GM23338 (cell line): ENCODE data around the gene PPP1R9A. TPM values are rescaled to one million over a fixed set of nuclear protein-coding genes. Genes with fewer than 3 reads are reported as not detected.

Experiments
- ATAC-seq: fragments of 200-7000 bp; cut with Tn5 transposase; 3 replicates; pipeline ENCODE4 v1.9.1; 2020
- DNase-seq: peaks from one replicate; pipeline ENCODE4 v3.0.0-alpha.2; 2015; ENCODE audit warnings: low spot score
- H2AFZ ChIP-seq: fragments of 200-600 bp; sonication (generic); 2 replicates; pipeline ENCODE4 v1.8.0; 2016; ENCODE audit warnings: antibody characterized with exemption, mild to moderate bottlenecking, moderate library complexity
- H3F3A ChIP-seq: fragments of 200-600 bp; sonication (generic); replicated peaks from 2 replicates; pipeline ENCODE4 v1.8.0; 2017; ENCODE audit warnings: antibody characterized with exemption, mixed run types, low read depth
- H3K27ac ChIP-seq: fragments of 200-600 bp; sonication (generic); 2 replicates; pipeline ENCODE4 v1.6.1; 2016; ENCODE audit warnings: low read depth
- H3K27me3 ChIP-seq: fragments of 200-600 bp; sonication (generic); 2 replicates; pipeline ENCODE4 v1.8.0; 2016; ENCODE audit warnings: mild to moderate bottlenecking, mixed run types, moderate library complexity; ENCODE audit not compliant: insufficient read depth
- H3K36me3 ChIP-seq: fragments of 200-600 bp; sonication (generic); 2 replicates; pipeline ENCODE4 v1.8.0; 2016; ENCODE audit warnings: mild to moderate bottlenecking; ENCODE audit not compliant: insufficient read depth
- H3K4me1 ChIP-seq: fragments of 200-600 bp; sonication (generic); 2 replicates; pipeline ENCODE4 v1.8.0; 2016; ENCODE audit warnings: mild to moderate bottlenecking, moderate library complexity; ENCODE audit not compliant: insufficient read depth
- H3K4me2 ChIP-seq: fragments of 200-600 bp; sonication (generic); 2 replicates; pipeline ENCODE4 v1.7.1; 2017; ENCODE audit warnings: mixed run types
- H3K4me3 ChIP-seq: fragments of 200-600 bp; sonication (generic); 2 replicates; pipeline ENCODE4 v1.6.1; 2016; ENCODE audit warnings: mixed run types
- H3K79me2 ChIP-seq: fragments of 200-600 bp; sonication (generic); replicated peaks from 2 replicates; pipeline ENCODE4 v1.8.0; 2017; ENCODE audit warnings: mild to moderate bottlenecking; ENCODE audit not compliant: insufficient read depth
- H3K9me2 ChIP-seq: fragments of 200-600 bp; sonication (generic); 2 replicates; pipeline ENCODE4 v1.8.0; 2017; ENCODE audit not compliant: insufficient read depth
- H4K20me1 ChIP-seq: fragments of 200-600 bp; sonication (generic); replicated peaks from 2 replicates; pipeline ENCODE4 v1.8.0; 2017; ENCODE audit warnings: mild to moderate bottlenecking; ENCODE audit not compliant: insufficient read depth
- H3K27ac Mint-ChIP-seq: 2 replicates; pipeline ENCODE4 v1.8.0; 2020; ENCODE audit warnings: inconsistent platforms, mild to moderate bottlenecking, moderate library complexity, mixed read lengths
- H3K27me3 Mint-ChIP-seq: 3 replicates; pipeline ENCODE4 v1.8.0; 2022; ENCODE audit warnings: low read depth, mild to moderate bottlenecking, moderate library complexity, mixed read lengths, inconsistent platforms; ENCODE audit not compliant: insufficient read depth, poor library complexity
- H3K36me3 Mint-ChIP-seq: 3 replicates; pipeline ENCODE4 v1.8.0; 2021; ENCODE audit warnings: low read depth, mild to moderate bottlenecking, inconsistent platforms, moderate library complexity, mixed read lengths
- H3K4me1 Mint-ChIP-seq: 3 replicates; pipeline ENCODE4 v1.8.0; 2020; ENCODE audit warnings: mild to moderate bottlenecking, inconsistent platforms, mixed read lengths
- H3K4me3 Mint-ChIP-seq: 3 replicates; pipeline ENCODE4 v1.8.0; 2021; ENCODE audit warnings: moderate library complexity, mild to moderate bottlenecking, inconsistent platforms, mixed read lengths
- H3K9me3 Mint-ChIP-seq: 3 replicates; pipeline ENCODE4 v1.8.0; 2020; ENCODE audit warnings: moderate library complexity, mild to moderate bottlenecking, inconsistent platforms, mixed read lengths
- CREB1 ChIP-seq: fragments of 250-450 bp; sonication (Bioruptor Pico); IDR thresholded peaks from 2 replicates; pipeline ENCODE4 v1.5.0; 2020; ENCODE audit warnings: low read depth, mild to moderate bottlenecking, moderate library complexity
- ETS1 ChIP-seq: IDR thresholded peaks from 2 replicates; pipeline ENCODE4 v1.6.1; 2016; ENCODE audit warnings: antibody characterized with exemption
- EZH2phosphoT487 ChIP-seq: fragments of 200-600 bp; sonication (generic); IDR thresholded peaks from one replicate; pipeline ENCODE4 v1.8.1; 2018; ENCODE audit warnings: antibody characterized with exemption; ENCODE audit not compliant: unreplicated experiment
- JUNB ChIP-seq: IDR thresholded peaks from one replicate; pipeline ENCODE4 v1.6.1; 2016; ENCODE audit warnings: antibody characterized with exemption; ENCODE audit not compliant: unreplicated experiment
- NANOG ChIP-seq: IDR thresholded peaks from 2 replicates; pipeline ENCODE4 v1.6.1; 2016; ENCODE audit warnings: antibody characterized with exemption, borderline replicate concordance
- POLR2AphosphoS5 ChIP-seq: IDR thresholded peaks from 2 replicates; pipeline ENCODE4 v1.6.1; 2016; ENCODE audit warnings: antibody characterized with exemption, low read depth
- REST ChIP-seq: IDR thresholded peaks from one replicate; pipeline ENCODE4 v1.6.1; 2018; ENCODE audit warnings: antibody characterized with exemption; ENCODE audit not compliant: unreplicated experiment
- ZNF114 ChIP-seq: fragments of 250-450 bp; sonication (Bioruptor Pico); IDR thresholded peaks from 2 replicates; pipeline ENCODE4 v1.5.0; 2020; ENCODE audit warnings: mild to moderate bottlenecking, moderate library complexity
- ZNF331 ChIP-seq: fragments of 250-450 bp; sonication (Bioruptor Pico); IDR thresholded peaks from 2 replicates; pipeline ENCODE4 v1.5.0; 2020; ENCODE audit warnings: low read depth, mild to moderate bottlenecking, moderate library complexity
- ZNF462 ChIP-seq: fragments of 250-450 bp; sonication (Bioruptor Pico); IDR thresholded peaks from 2 replicates; pipeline ENCODE4 v1.5.0; 2020; ENCODE audit warnings: mild to moderate bottlenecking, moderate library complexity
- polyA plus RNA-seq: library from polyadenylated mRNA; unstranded; fragments of >200 nt; fragmentation: Nextera tagmentation; extraction: Ambion mirVana; gene quantifications from 2 replicates; pipeline ENCODE4 v1.2.1, GENCODE V29; 2016
- total RNA-seq: library from RNA; depleted of rRNA; stranded (reverse); fragments of >200 nt; shearing (Covaris generic); gene quantifications from 2 replicates; pipeline ENCODE4 v1.2.3, GENCODE V29; 2014

The PPP1R9A gene
- total and polyA plus RNA-seq, 2 experiments from 2014 or later, result 10.6 to 31.8 TPM

- TF ChIP-seq ZNF462 (CRISPR knock-in tag) (no peak), CREB1 (CRISPR knock-in tag) (no peak), JUNB (no peak), REST (no peak), ZNF331 (CRISPR knock-in tag) (no peak)
These were observed 344.6 kb downstream of the PPP1R9A start (continued) for GRCh38 chr7:95251966-95252365.

GRCh38 chr7:95253986-95254385 lies 346.6 kb downstream of the PPP1R9A start:
- no peak for ATAC-seq
- H3K27me3 Mint-ChIP-seq, result no peaks in the 10 kb centered on the region
- no peak for TF ChIP-seq ZNF114 (CRISPR knock-in tag)
- no peak for TF ChIP-seq NANOG
- TF ChIP-seq EZH2phosphoT487, result no peak
- TF ChIP-seq CREB1 (CRISPR knock-in tag), result no peak
- no peak for TF ChIP-seq ZNF331 (CRISPR knock-in tag)
- TF ChIP-seq ETS1, result no peak
- TF ChIP-seq REST, result no peak
- no peak for TF ChIP-seq POLR2AphosphoS5

More at GRCh38 chr7:95253986-95254385, 346.6 kb downstream of the PPP1R9A start:
- Mint-ChIP-seq H3K4me3 (no peak overlapping the region), H3K4me1 (peaks cover 3% of the 10 kb centered on the region; the same call in 1 of the 3 replicates), H3K9me3 (no peaks in the 10 kb centered on the region), H3K27ac (no peak overlapping the region), H3K36me3 (peaks cover 5% of the 10 kb centered on the region; the same call in 1 of the 3 replicates)
- no peaks in the 10 kb centered on the region for H3K9me2 ChIP-seq
- no peaks in the 10 kb centered on the region for H3K36me3 ChIP-seq
- no peaks in the 10 kb centered on the region for H4K20me1 ChIP-seq
- H3K4me3 ChIP-seq, result no peak overlapping the region
- DNase-seq, result no peak
- no peak overlapping the region for H2AFZ ChIP-seq
- H3K27ac ChIP-seq, result no peak overlapping the region
- H3F3A ChIP-seq, result no peaks in the 10 kb centered on the region
- H3K27me3 ChIP-seq, result no peaks in the 10 kb centered on the region
- no peak overlapping the region for H3K4me2 ChIP-seq
- no peaks in the 10 kb centered on the region for H3K79me2 ChIP-seq
- no peaks in the 10 kb centered on the region for H3K4me1 ChIP-seq
